ENCODE measurements around the gene LMAN2.

GRCh38 chr5:177339107-177339638, 12.3 kb downstream of the LMAN2 start:
- TF ChIP-seq EZH2 (IDR thresholded peaks at IDR 0.05), result no peak
- TF ChIP-seq POLR2AphosphoS5 (IDR thresholded peaks at IDR 0.05; ENCODE audit: borderline replicate concordance, low read depth, low read length), result no peak
